Activated CD8-positive, alpha-beta memory T cell treated with anti-CD3 and anti-CD28 coated beads, Interleukin-2, amount 50 U/mL, for 48 hours (primary cell): Measurements from ENCODE around the gene MTCH1.
"Not testable (repeated sequence)": the region's sequence is repeated elsewhere in the genome, so short reads cannot be mapped to it uniquely, and the experiment has no call there.

ENCODE experiments used
- DNase-seq: peaks from one replicate; pipeline ENCODE4 v3.0.0-alpha.2; 2020

The MTCH1 gene

GRCh38 chr6:36990401-36990800 is 4.4 kb upstream of the MTCH1 start:
- DNase-seq: not testable (repeated sequence)

GRCh38 chr6:36989264-36989663 is 3.3 kb upstream of the MTCH1 start:
- no peak for DNase-seq

- no peak for DNase-seq
Observed at GRCh38 chr6:36986704-36987047, 680 bp upstream of the MTCH1 start.

GRCh38 chr6:36985417-36985807 is 584 bp downstream of the MTCH1 start:
- DNase-seq: no peak

DNA sequence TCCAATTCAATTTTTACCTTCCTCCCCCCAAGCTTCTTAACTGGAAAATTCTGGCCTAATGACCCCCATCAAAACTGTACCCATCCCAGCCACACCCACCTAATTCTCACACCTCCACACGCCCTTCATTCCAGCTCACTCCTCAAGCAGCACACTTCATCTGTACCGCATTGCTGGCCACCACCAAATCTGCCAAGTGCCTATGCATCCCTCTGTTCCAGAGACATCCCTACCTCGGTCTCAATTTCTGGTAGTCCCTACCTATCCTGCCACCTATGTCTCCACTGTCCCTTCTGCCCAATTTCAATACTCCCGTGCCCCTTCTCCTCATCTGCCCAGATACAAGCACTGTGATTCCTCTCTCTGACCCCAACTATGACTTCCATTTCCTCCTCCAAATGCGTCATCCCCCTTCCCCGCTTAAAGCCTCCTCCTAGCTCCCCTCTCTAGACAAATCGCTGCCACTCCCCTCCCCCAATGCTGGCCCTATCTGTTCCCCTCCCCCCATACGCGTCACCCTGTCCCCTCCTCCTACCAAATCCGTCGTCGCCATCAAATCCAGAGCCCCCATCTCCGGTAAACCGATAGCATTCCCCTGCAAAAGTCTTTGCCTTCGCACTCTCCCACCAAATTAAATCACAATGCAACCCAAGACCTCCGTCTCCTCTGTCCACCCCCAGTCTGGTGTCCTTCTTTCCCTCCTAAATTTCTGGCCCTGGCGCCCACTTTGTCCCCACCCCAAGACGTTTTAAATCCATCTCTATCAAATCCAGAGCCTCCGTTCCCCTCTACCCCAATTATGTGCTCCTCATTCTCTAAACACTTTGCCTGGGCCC is 1.2 kb downstream of the MTCH1 start:
- peak; percentile 79 for DNase-seq

- DNase-seq: no peak
Observed at GRCh38 chr6:36983538-36983937, 2.5 kb downstream of the MTCH1 start.

- DNase-seq: no peak
Observed at GRCh38 chr6:36980876-36981619, 4.9 kb downstream of the MTCH1 start.

- no peak for DNase-seq
Observed at GRCh38 chr6:36980129-36980528, 5.9 kb downstream of the MTCH1 start.

DNA sequence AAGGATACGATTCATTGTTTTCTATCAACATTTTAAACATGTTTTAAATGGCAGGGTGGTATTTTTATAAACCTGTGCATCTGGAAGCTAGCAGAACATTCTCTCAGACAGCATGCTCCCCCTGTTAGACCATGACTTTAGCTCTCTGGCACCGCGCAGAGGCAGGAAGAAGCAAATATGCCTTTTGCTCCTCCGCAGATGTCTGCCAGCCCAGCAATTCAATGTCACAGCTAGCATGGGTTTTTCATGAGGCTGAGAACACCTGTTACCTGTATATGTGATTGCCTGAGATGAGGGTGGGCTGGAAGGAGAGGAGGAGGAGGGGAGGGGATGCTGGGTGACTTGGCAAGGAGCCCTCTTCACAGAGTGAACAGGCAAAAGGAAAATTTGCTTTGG is 6.7 kb downstream of the MTCH1 start:
- DNase-seq: no peak

DNA sequence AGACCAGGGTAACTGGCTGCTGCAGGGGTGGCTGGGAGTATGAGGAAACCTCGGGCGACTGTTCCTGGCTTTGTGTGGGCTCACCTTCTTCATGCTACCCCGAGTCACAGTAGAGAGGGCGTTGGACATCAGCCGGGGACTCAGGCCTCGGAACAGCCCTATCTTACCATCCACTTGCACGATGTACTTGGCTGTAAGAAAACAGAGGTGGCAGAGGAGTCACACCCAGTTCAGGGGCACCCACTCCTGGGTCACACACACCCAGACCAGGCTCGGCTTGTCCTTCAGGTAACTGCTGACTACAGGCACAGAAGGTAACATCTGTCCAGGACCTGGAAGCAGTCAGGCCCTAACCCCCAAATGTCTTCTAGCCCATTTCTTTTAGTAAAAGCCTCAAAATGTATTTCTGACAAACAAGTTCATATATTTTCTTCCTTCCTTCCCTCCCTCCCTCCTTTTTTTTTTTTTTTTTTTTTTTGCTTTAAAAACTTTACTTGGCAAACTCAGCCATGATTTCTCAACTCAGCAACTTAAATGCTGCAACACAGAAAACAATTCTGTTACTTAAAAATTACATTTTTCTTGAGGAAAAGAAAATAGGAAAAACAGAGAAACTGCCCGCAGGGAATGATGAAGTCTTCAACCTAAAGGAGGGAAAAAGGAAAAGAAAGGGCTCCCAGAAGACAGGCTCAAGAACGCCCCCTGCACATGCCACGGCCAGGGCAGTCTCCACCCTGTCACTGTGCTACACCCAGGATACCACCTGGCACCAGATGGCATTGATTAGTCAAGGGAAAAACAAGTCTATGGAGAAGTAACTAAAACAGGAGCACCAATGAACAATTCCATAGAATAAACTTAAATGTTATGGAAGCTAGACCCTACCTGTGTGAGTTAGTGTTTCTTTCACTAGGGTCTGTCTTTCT is 7.3 kb downstream of the MTCH1 start:
- no peak for DNase-seq

GRCh38 chr6:36977470-36977941 is 8.5 kb downstream of the MTCH1 start:
- no peak for DNase-seq

- no peak for DNase-seq
Observed at GRCh38 chr6:36976931-36977330, 9.1 kb downstream of the MTCH1 start.

- DNase-seq: no peak
Observed at GRCh38 chr6:36976509-36976908, 9.5 kb downstream of the MTCH1 start.

GRCh38 chr6:36976007-36976264 is 10.1 kb downstream of the MTCH1 start:
- no peak for DNase-seq

GRCh38 chr6:36975231-36976006 is 10.6 kb downstream of the MTCH1 start:
- DNase-seq: no peak

GRCh38 chr6:36973647-36974046 is 12.3 kb downstream of the MTCH1 start:
- DNase-seq: no peak

GRCh38 chr6:36973190-36973589 is 12.8 kb downstream of the MTCH1 start:
- no peak for DNase-seq

DNA sequence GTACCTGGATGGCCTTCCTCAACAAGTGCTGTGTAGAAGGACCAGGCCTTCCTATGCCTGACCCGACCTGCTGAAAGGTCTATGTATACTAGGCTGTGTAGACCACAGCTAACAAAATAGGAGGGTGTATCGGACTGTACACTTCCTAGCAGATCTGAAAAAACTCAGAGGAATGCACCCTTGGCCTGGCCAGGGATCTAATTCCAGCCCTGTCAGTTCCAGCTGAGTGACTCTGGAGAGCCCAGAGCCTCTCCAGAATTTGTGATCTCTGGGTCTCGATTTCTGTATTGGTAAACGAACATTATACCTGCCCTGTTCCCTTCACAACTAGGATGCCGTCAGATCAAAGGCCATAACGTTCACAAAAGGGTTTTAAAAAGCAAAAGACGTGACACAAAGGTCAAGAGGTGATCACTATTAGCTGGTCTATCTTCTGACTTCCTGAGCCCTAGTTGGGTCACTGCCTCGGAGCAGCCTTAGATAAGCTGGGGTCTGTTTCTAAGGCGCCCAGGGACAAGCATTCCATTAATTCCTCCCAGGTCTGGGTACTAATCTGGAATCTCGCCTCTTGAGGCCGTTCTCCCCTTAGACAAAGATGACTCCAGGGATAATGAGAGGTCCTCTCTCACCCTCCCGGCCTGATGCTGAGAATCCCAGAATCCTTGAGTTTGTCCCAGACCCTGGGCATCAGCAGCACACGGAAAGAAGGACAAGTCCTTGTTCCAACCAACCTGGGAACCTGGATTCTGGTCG is 13.9 kb downstream of the MTCH1 start:
- no peak for DNase-seq

GRCh38 chr6:36970892-36971842 is 14.8 kb downstream of the MTCH1 start:
- no peak for DNase-seq

- no peak for DNase-seq
Observed at GRCh38 chr6:36969988-36970891, 15.8 kb downstream of the MTCH1 start.
